ENCODE data around the gene CAPN10. TPM values are rescaled to one million over a fixed set of nuclear protein-coding genes. Genes with fewer than 3 reads are reported as not detected.

CAPN10 gene
- total RNA-seq, 1 experiment from 2014 or later = 15.4 TPM

GRCh38 chr2:240589375-240589774 is 2.8 kb downstream of the CAPN10 start:
- no peak for DNase-seq (ENCODE audit: low spot score)

GRCh38 chr2:240589850-240590525 is 3.5 kb downstream of the CAPN10 start:
- DNase-seq (ENCODE audit: low spot score) = no peak

GRCh38 chr2:240590681-240591111 is 4.2 kb downstream of the CAPN10 start:
- DNase-seq (ENCODE audit: low spot score) = no peak

GRCh38 chr2:240591226-240591625 is 4.7 kb downstream of the CAPN10 start:
- no peak for DNase-seq (ENCODE audit: low spot score)

- DNase-seq (ENCODE audit: low spot score) = no peak
These were observed 5.2 kb downstream of the CAPN10 start for GRCh38 chr2:240591784-240592183.

- DNase-seq (ENCODE audit: low spot score) = no peak
These were observed 6.6 kb downstream of the CAPN10 start for GRCh38 chr2:240593026-240593702.

- DNase-seq (ENCODE audit: low spot score) = no peak
These were observed 7.3 kb downstream of the CAPN10 start for GRCh38 chr2:240593703-240594451.

- DNase-seq (ENCODE audit: low spot score) = no peak
These were observed 8.2 kb downstream of the CAPN10 start for GRCh38 chr2:240594511-240595380.

GRCh38 chr2:240595381-240596079 is 9.0 kb downstream of the CAPN10 start:
- DNase-seq (ENCODE audit: low spot score) = no peak

- DNase-seq (ENCODE audit: low spot score) = no peak
These were observed 9.5 kb downstream of the CAPN10 start for GRCh38 chr2:240596080-240596460.

GRCh38 chr2:240596491-240596931 is 10.0 kb downstream of the CAPN10 start:
- DNase-seq (ENCODE audit: low spot score) = no peak

- no peak for DNase-seq (ENCODE audit: low spot score)
These were observed 10.5 kb downstream of the CAPN10 start for GRCh38 chr2:240597054-240597418.

- DNase-seq (ENCODE audit: low spot score) = no peak
These were observed 11.1 kb downstream of the CAPN10 start for GRCh38 chr2:240597419-240598181.

GRCh38 chr2:240598311-240598911 is 11.9 kb downstream of the CAPN10 start:
- DNase-seq (ENCODE audit: low spot score) = no peak

- no peak for DNase-seq (ENCODE audit: low spot score)
These were observed 12.6 kb downstream of the CAPN10 start for GRCh38 chr2:240599141-240599583.

- no peak for DNase-seq (ENCODE audit: low spot score)
These were observed 14.0 kb downstream of the CAPN10 start for GRCh38 chr2:240600451-240600961.

- DNase-seq (ENCODE audit: low spot score) = no peak
These were observed 14.7 kb downstream of the CAPN10 start for GRCh38 chr2:240601061-240601830.

GRCh38 chr2:240601831-240602160 is 15.3 kb downstream of the CAPN10 start:
- no peak for DNase-seq (ENCODE audit: low spot score)
